ENCODE results near the gene PIK3AP1. TPM values are rescaled to one million over a fixed set of nuclear protein-coding genes. Genes with fewer than 3 reads are reported as not detected.

PIK3AP1 gene
- total and polyA plus RNA-seq, 2 of the 13 experiments (the other 11 are each of a cell fraction or from before 2014, with no cell fraction given): 3.6 to 13.8 TPM

DNA sequence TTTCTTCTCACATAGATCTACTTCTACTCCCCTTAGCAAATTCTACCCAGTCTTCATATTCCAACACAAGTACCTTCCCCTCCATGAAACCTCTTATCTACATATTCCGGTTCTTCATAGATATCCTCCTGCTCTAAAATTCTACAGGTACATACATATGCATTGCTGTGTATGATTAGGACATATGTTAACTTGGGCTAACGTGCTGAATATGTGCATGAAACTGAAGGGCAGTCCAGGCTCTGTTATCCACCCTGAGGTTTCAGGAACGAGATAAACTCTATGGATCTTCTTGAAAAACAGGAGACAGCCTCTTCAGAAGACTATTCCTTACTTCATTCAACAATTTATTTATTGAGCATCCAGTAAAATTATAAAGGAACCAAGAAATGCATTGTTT, 165.0 kb downstream of the PIK3AP1 start:
- Histone ChIP-seq H3K36me3 (replicated peaks in 1 of 2; ENCODE audit: control insufficient read depth in 1 of 2, insufficient read depth in 2 of 2, low read length in 2 of 2) (peaks cover 14 to 58% of the 10 kb centered on the region in 2 experiments), H3K27ac (ENCODE audit: extremely low read length, insufficient read depth, low read length) (no peak overlapping the region), H3K9me3 (ENCODE audit: low read length) (no peaks in the 10 kb centered on the region), H2AFZ (ENCODE audit: low read length) (no peak overlapping the region), H3K27me3 (ENCODE audit: control insufficient read depth in 1 of 2, insufficient read depth in 2 of 2, low read length in 2 of 2) (no peaks in the 10 kb centered on the region), H3K4me3 (replicated peaks in 1 of 3; ENCODE audit: insufficient read depth in 1 of 3, low read depth in 2 of 3, low read length in 3 of 3) (no peak overlapping the region), H3K4me2 (ENCODE audit: low read depth, low read length) (no peak overlapping the region), H4K20me1 (ENCODE audit: insufficient read depth, low read length) (no peaks in the 10 kb centered on the region; the same call in 1 of the 2 replicates), H3K9ac (ENCODE audit: insufficient read depth, low read depth, low read length) (no peak overlapping the region), H3K4me1 (ENCODE audit: insufficient read depth, low read length) (no peaks in the 10 kb centered on the region), H3K79me2 (ENCODE audit: insufficient read depth, low read length) (peaks cover 2% of the 10 kb centered on the region)
- no TSS peak for BruUV-seq (replicated peaks)
- intact Hi-C loops (cut with micrococcal nuclease; ENCODE audit: unreplicated experiment) (no loop called here), in situ Hi-C loops (cut with HindIII; ENCODE audit: extremely low pct_ligation_motif_present, low pct_unique_long_range_greater_than_20kb) (no loop called here)
- ATAC-seq: no peak
- WGBS (ENCODE audit: low lambda C conversion rate): 99% methylated on average over 3 of the region's 3 CpGs
- POLR2A ChIA-PET: no interaction called here
- CTCF ChIA-PET (ENCODE audit: low intra/inter-chr PET ratio, low total read pairs): interaction anchor here (1.3 kb wide), 1 partner anchor 159 kb away, joined by 3 read pairs; no protein-coding TSS in a partner anchor
- FAIRE-seq: no peak
- TF ChIP-seq ZNF17 (CRISPR knock-in tag; IDR thresholded peaks at IDR 0.05): no peak
- TF ChIP-seq, protein P1, sequence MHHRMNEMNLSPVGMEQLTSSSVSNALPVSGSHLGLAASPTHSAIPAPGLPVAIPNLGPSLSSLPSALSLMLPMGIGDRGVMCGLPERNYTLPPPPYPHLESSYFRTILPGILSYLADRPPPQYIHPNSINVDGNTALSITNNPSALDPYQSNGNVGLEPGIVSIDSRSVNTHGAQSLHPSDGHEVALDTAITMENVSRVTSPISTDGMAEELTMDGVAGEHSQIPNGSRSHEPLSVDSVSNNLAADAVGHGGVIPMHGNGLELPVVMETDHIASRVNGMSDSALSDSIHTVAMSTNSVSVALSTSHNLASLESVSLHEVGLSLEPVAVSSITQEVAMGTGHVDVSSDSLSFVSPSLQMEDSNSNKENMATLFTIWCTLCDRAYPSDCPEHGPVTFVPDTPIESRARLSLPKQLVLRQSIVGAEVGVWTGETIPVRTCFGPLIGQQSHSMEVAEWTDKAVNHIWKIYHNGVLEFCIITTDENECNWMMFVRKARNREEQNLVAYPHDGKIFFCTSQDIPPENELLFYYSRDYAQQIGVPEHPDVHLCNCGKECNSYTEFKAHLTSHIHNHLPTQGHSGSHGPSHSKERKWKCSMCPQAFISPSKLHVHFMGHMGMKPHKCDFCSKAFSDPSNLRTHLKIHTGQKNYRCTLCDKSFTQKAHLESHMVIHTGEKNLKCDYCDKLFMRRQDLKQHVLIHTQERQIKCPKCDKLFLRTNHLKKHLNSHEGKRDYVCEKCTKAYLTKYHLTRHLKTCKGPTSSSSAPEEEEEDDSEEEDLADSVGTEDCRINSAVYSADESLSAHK (CRISPR knock-in tag; IDR thresholded peaks at IDR 0.05; ENCODE audit: borderline replicate concordance): no peak
- TF ChIP-seq ZC3H13 (CRISPR knock-in tag; IDR thresholded peaks at IDR 0.05): no peak
- no peak for TF ChIP-seq SOX13 (IDR thresholded peaks at IDR 0.05)
- no peak for TF ChIP-seq SOX13 (CRISPR knock-in tag; conservative IDR thresholded peaks at IDR 0.05 in 1 of 2, IDR thresholded peaks at IDR 0.05 in 1 of 2)
- no peak for TF ChIP-seq ZNF337 (CRISPR knock-in tag; IDR thresholded peaks at IDR 0.05; ENCODE audit: borderline replicate concordance, low read depth)
- no peak for TF ChIP-seq ZNF460 (CRISPR knock-in tag; IDR thresholded peaks at IDR 0.05; ENCODE audit: borderline replicate concordance)
- TF ChIP-seq ZNF660 (CRISPR knock-in tag; IDR thresholded peaks at IDR 0.05; ENCODE audit: borderline replicate concordance, low read depth): no peak
- no peak for TF ChIP-seq ZNF616 (CRISPR knock-in tag; IDR thresholded peaks at IDR 0.05; ENCODE audit: low read depth)
- no peak for TF ChIP-seq ZNF230 (CRISPR knock-in tag; IDR thresholded peaks at IDR 0.05)
- TF ChIP-seq JDP2 (CRISPR knock-in tag; IDR thresholded peaks at IDR 0.05; ENCODE audit: borderline replicate concordance): no peak
- no peak for TF ChIP-seq ZNF761 (CRISPR knock-in tag; conservative IDR thresholded peaks at IDR 0.05)
- TF ChIP-seq, protein P2, sequence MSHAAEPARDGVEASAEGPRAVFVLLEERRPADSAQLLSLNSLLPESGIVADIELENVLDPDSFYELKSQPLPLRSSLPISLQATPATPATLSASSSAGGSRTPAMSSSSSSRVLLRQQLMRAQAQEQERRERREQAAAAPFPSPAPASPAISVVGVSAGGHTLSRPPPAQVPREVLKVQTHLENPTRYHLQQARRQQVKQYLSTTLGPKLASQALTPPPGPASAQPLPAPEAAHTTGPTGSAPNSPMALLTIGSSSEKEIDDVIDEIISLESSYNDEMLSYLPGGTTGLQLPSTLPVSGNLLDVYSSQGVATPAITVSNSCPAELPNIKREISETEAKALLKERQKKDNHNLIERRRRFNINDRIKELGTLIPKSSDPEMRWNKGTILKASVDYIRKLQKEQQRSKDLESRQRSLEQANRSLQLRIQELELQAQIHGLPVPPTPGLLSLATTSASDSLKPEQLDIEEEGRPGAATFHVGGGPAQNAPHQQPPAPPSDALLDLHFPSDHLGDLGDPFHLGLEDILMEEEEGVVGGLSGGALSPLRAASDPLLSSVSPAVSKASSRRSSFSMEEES (CRISPR knock-in tag; IDR thresholded peaks at IDR 0.05): no peak
- DNase-seq (ENCODE audit: low spot score): no peak
